ENCODE data around the gene LIN37.

Gene LIN37

DNA sequence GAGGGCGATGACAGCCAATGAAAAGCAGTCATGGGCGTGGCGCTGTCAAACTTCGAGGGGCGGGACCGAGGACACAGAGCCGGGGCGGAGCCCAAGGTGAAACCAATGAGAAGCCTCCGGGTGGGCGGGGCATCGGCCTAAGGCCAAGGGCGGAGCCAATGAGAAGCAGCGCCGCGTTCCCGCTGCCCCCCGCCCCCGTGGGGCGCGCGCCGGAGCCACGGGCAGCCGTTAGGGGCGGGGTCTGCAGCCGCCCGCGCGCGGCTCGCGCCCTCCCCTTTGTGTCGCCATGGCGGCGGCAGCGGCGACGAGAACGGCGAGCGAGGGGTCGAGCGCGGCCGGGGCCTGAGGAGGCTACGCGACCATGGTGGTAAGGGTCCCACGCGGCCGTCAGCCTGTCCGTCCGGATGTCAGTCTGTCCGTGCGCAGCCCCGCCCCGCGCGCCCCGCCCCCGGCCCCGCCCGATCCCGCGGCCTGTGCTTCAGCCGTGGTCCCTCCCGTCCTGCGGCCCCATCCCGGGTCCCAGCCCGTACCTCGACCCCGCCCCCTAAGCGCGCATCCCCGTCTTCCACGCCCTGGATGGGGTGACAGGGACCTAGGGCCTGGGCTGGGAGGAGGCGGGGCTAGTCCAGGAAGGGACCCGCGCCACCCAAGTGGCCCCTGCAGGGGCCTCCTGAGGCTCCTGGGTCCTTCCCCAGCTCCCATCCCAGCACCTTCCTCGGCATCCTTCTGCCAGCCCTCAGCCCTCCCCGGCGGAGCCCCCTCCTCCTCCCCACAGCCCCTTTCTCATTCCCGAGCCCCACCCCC lies 27.1 kb downstream of the LIN37 start, which contains the start of gene ARHGAP33:
TSS of gene ARHGAP33 (plus strand) at position 267 of the 804 bp plus-strand sequence. CDS start at position 362, 95 bp downstream.
- Mint-ChIP-seq H3K27ac (peak within 1 kb of the TSS; percentile 64), H3K4me3 (peak within 1 kb of the TSS; percentile 81), H3K36me3 (peaks cover 25% of the 10 kb centered on the region), H3K9me3 (no peaks in the 10 kb centered on the region), H3K27me3 (no peaks in the 10 kb centered on the region), H3K4me1 (peaks cover 28% of the 10 kb centered on the region)
- peak; percentile 100 for DNase-seq
- CTCF ChIA-PET: interaction anchor here (0.9 to 1.4 kb wide), 2 partner anchors 10 to 14 kb away, joined by 3 to 4 read pairs; no protein-coding TSS in a partner anchor

DNA sequence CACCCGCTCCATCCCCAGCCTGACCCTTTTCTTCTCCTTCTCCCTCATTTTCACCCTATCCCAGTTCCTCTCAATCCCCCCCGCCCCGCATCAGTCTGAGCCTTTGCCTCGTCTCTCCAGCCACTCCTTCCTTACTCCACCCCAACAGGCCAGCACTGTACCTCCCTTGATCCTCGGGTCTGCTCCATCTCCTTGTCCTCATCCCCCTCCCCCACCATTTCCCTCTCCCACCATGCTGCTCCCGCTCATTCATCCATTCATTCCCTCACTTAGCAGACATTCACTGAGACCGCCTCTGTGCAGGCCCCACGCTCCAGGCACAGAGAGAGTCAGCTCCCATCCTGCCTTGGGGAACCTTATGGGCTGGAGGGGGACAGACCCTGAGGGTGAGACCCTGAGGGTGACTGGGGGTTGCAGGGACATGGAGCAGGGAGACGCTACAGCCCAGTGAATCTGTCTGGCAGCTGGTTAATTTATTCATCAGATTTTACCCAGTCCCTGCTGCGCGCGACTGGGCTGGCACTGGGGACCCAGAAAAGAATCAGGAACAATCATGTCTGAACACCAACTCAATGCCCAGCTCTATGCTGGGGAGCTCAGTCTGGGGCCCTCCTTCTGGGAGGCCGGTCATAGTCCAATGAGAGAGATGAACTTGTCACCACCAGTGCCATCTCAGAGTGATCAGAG lies 27.9 kb downstream of the LIN37 start:
- Mint-ChIP-seq H3K36me3 (peaks cover 28% of the 10 kb centered on the region), H3K27ac (peak overlapping the region; percentile 64), H3K9me3 (no peaks in the 10 kb centered on the region), H3K4me3 (peak overlapping the region; percentile 81), H3K4me1 (peaks cover 28% of the 10 kb centered on the region), H3K27me3 (no peaks in the 10 kb centered on the region)
- CTCF ChIA-PET: interaction anchor here (0.6 to 1.4 kb wide), 4 partner anchors 11 to 245 kb away, joined by 3 to 5 read pairs (median 4); no protein-coding TSS in a partner anchor
- DNase-seq: no peak

DNA sequence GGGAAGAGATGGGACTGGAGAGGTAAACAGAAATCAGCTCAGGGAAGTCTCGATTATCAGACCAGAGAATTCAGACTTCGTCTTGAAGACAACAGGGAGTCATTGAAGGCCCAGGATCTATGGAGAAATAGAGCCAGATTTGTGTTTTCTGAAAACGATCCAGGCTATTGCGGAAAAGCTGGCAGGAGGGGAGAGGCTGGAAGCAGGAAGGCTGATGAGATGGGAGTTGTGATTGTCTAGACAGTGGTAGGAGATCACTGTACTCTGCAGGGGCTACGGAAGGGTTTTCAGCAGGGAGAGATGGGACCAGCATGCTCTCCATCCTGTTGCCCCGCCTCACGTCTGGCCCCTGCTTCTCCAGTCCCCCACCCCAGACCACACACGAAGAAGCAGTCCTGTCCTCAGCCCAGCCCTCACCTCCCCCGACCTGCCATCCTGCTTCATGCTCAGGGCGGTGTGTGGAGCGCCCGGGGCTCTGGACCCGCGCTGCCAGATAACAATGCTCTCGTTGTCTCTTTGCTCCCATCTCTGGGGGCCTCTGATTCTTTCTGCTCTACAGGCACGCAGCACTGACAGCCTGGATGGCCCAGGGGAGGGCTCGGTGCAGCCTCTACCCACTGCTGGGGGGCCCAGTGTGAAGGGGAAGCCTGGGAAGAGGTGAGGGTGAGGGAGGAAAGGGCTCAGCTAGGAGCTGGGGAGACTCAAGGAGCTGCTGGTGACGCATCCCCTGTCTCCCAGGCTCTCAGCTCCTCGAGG lies 28.9 kb downstream of the LIN37 start:
- CTCF ChIA-PET: interaction anchor here (0.6 to 1.4 kb wide), 3 partner anchors 12 to 244 kb away, joined by 3 to 5 read pairs (median 4); no protein-coding TSS in a partner anchor
- Mint-ChIP-seq H3K27me3 (no peaks in the 10 kb centered on the region), H3K9me3 (no peaks in the 10 kb centered on the region), H3K4me1 (peaks cover 28% of the 10 kb centered on the region), H3K4me3 (peak overlapping the region; percentile 81), H3K27ac (peak overlapping the region; percentile 66), H3K36me3 (peaks cover 33% of the 10 kb centered on the region)
- no peak for DNase-seq

DNA sequence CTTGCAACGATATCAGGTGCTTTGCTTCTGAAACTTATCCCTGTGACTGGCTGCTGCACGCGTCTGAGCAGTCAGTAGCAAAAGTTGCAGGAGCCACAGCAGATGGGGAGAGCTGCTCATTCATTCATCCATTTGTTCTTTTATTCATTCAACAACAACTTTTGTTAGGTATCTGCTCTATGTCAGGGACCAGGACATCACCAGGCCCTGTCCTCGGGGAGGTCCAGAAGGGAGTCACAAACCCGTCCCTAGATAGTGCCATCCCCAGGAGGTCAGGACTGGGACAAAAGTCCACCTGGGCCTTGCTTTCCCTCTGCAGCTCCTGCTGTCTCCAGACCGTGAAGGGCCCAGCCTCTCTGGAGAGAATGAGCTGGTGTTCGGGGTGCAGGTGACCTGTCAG lies 29.6 kb downstream of the LIN37 start:
- CTCF ChIA-PET: no interaction called here

DNA sequence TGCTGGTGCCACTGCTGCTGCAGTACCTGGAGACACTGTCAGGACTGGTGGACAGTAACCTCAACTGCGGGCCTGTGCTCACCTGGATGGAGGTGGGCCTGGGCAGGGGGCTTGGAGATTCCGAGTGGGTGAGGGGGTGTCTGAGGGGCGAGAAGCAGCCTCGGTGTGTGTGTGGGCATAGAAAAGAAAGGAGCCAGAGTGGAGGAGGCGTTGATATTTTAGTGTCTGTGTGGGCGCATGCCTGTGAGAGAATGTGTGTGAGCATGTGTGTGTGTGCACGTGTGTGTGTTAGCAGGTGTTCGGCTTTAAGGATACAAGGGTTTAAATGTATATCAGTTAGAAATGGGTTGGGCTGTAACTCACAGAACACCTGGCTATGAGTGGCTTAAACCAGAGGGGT lies 30.7 kb downstream of the LIN37 start:
- peaks cover 44% of the 10 kb centered on the region for H3K36me3 Mint-ChIP-seq

More for the DNA sequence above, 29.6 kb downstream of the LIN37 start:
- Mint-ChIP-seq H3K27ac (no peak overlapping the region), H3K4me3 (peak overlapping the region; percentile 38), H3K4me1 (peaks cover 28% of the 10 kb centered on the region), H3K9me3 (no peaks in the 10 kb centered on the region), H3K36me3 (peaks cover 38% of the 10 kb centered on the region), H3K27me3 (no peaks in the 10 kb centered on the region)
- DNase-seq: no peak

DNA sequence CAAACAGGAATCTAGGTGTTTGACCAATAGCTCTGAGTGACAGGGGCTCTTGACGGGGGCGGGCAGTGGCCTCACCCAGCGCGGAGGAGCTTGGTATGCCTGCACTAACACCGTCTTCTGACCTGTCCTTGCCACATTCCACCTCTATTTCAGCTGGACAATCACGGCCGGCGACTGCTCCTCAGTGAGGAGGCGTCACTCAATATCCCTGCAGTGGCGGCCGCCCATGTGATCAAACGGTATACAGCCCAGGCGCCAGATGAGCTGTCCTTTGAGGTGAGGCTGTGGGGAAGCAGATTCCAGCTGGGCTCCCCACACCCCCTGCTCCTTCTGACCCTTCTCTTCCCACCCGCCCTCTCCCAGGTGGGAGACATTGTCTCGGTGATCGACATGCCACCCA lies 31.7 kb downstream of the LIN37 start:
- Mint-ChIP-seq H3K4me1 (peaks cover 20% of the 10 kb centered on the region), H3K27me3 (no peaks in the 10 kb centered on the region), H3K9me3 (no peaks in the 10 kb centered on the region), H3K27ac (no peak overlapping the region), H3K36me3 (peaks cover 44% of the 10 kb centered on the region), H3K4me3 (no peak overlapping the region)
- no peak for DNase-seq
- CTCF ChIA-PET: no interaction called here

More for the DNA sequence above, 30.7 kb downstream of the LIN37 start:
- Mint-ChIP-seq H3K27me3 (no peaks in the 10 kb centered on the region), H3K4me3 (no peak overlapping the region), H3K27ac (no peak overlapping the region), H3K4me1 (peaks cover 28% of the 10 kb centered on the region), H3K9me3 (no peaks in the 10 kb centered on the region)
- CTCF ChIA-PET: no interaction called here
- DNase-seq: no peak

DNA sequence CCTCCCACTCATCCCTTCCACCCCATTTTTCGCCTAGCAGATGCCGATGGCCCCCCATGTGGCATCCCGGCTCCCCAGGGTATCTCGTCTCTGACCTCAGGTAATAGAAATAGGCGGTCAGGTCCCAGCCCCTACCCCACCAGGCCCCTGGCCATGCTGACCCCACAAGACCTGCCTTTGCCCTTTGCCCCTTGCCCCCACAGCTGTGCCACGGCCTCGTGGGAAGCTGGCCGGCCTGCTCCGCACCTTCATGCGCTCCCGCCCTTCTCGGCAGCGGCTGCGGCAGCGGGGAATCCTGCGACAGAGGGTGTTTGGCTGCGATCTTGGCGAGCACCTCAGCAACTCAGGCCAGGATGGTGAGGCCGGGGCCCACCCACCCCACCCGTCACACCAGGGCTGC lies 32.3 kb downstream of the LIN37 start:
- H3K4me1 Mint-ChIP-seq: peaks cover 18% of the 10 kb centered on the region
- no peak overlapping the region for H3K27ac Mint-ChIP-seq
- no peak overlapping the region for H3K4me3 Mint-ChIP-seq
- no peak for DNase-seq
- peaks cover 46% of the 10 kb centered on the region for H3K36me3 Mint-ChIP-seq
- H3K9me3 Mint-ChIP-seq: no peaks in the 10 kb centered on the region
- no peaks in the 10 kb centered on the region for H3K27me3 Mint-ChIP-seq
- CTCF ChIA-PET: no interaction called here

DNA sequence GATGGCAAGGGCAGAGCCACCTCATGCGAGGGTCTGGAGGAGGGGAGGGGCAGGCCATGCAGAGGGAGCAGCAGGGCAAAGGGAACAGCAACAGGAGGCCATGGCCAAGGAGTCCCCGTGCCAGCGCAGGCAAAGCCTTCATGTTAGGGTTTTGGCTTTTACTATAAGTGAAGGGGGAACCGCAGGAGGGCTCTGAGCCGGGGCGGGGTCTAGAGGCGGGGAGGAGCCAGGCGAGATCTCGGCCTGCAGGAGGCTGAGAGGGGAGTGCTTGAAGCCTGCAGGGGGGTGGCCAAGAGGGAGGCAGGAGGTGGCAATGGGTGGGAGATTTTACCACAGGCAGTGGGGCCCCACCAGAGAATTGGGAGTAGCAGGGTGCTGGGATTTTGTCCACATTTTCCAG lies 33.3 kb downstream of the LIN37 start:
- no peak for DNase-seq
- H3K9me3 Mint-ChIP-seq: no peaks in the 10 kb centered on the region
- H3K27ac Mint-ChIP-seq: no peak overlapping the region
- H3K27me3 Mint-ChIP-seq: no peaks in the 10 kb centered on the region
- H3K4me1 Mint-ChIP-seq: peaks cover 12% of the 10 kb centered on the region
- CTCF ChIA-PET: no interaction called here
- no peak overlapping the region for H3K4me3 Mint-ChIP-seq
- H3K36me3 Mint-ChIP-seq: peaks cover 50% of the 10 kb centered on the region

DNA sequence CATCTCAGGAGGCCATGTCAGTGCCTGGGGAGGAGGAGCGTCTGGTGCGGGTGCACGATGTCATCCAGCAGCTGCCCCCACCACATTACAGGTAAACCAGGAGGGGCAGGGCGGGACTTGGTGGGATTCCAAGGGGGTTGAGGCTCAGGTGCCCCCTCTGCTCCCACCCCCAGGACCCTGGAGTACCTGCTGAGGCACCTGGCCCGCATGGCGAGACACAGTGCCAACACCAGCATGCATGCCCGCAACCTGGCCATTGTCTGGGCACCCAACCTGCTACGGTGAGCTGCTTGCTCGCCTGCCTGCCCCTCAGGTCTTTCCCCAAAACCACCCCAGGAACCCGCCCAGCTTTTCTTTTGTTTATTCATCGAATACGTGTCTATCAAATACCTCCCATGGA lies 34.2 kb downstream of the LIN37 start:
- Mint-ChIP-seq H3K4me3 (no peak overlapping the region), H3K36me3 (peaks cover 42% of the 10 kb centered on the region), H3K27me3 (no peaks in the 10 kb centered on the region), H3K4me1 (peaks cover 3% of the 10 kb centered on the region), H3K9me3 (no peaks in the 10 kb centered on the region), H3K27ac (no peak overlapping the region)
- CTCF ChIA-PET: no interaction called here
- no peak for DNase-seq

DNA sequence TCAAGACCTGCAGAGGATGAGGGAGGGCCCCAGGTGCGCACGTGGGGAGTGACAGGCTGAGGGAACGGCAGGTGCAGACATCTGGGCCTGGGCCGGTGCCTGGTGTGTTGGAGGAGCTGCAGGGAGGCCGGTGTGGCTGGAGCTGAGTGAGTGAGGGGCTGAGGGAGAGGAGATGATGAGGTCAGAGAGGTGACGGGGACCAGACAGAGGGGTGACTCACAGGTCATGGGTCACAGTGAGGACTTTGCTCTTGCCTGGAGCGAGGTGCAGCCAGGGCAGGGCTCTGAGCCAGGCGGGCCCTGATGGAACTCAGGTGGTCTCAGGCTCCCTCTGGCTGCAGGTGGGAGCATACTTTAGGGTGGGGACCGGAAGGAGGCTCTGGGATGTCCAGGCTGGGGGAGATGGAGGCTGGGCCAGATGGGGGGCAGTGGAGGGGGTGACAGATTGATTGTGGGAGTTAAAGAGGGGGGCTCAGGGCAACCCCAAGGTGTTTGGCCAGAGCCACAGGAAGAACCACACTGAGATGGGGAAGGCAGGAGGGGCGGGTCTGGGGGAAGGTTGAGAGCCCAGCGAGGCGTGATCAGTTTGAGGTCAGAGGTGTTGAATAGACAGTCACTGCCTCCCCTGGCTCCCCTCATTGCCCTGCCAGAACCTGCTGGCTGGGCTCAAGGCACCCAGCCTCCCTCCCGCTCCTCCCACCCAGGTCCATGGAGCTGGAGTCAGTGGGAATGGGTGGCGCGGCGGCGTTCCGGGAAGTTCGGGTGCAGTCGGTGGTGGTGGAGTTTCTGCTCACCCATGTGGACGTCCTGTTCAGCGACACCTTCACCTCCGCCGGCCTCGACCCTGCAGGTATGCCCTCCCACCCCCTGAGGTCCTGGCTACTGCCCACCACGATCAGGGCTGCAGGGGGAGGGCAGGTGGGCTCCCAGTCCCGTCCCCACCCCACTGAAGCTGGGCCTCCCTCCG lies 35.4 kb downstream of the LIN37 start:
- H3K36me3 Mint-ChIP-seq: peaks cover 34% of the 10 kb centered on the region
- H3K27me3 Mint-ChIP-seq: no peaks in the 10 kb centered on the region
- no peaks in the 10 kb centered on the region for H3K9me3 Mint-ChIP-seq
- H3K4me3 Mint-ChIP-seq: no peak overlapping the region
- H3K4me1 Mint-ChIP-seq: no peaks in the 10 kb centered on the region
- DNase-seq: no peak
- no peak overlapping the region for H3K27ac Mint-ChIP-seq
- CTCF ChIA-PET: no interaction called here

DNA sequence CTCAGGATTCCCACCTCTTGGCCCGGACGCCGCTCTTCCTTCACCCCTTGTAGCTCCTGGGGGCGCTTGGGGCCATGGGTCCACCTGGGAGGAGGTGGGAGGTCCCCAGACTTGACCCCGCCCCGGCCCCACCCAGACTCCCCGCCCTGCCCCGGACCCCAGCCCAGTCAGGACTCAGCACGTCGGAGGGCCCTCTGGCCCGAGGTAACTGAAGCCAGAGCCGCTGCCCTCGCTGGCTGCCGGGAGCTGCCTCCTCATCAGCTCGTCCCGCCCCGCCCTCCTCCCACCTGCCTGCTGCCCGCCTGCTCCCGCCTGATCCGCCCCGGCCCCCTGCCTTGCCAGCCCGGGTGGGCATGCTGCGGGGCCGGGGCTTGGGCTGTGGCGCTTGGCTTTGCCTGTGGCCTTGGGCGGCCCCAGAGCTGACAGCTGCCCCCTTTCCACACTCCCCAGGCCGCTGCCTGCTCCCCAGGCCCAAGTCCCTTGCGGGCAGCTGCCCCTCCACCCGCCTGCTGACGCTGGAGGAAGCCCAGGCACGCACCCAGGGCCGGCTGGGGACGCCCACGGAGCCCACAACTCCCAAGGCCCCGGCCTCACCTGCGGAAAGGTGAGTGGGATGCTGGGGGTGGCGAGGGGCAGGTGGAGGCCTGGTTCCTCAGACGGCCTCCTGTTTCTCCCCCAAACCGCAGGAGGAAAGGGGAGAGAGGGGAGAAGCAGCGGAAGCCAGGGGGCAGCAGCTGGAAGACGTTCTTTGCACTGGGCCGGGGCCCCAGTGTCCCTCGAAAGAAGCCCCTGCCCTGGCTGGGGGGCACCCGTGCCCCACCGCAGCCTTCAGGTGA lies 36.3 kb downstream of the LIN37 start:
- Mint-ChIP-seq H3K36me3 (peaks cover 29% of the 10 kb centered on the region), H3K4me3 (no peak overlapping the region), H3K27ac (no peak overlapping the region), H3K4me1 (no peaks in the 10 kb centered on the region), H3K27me3 (no peaks in the 10 kb centered on the region), H3K9me3 (no peaks in the 10 kb centered on the region)
- no peak for DNase-seq
- CTCF ChIA-PET: no interaction called here

DNA sequence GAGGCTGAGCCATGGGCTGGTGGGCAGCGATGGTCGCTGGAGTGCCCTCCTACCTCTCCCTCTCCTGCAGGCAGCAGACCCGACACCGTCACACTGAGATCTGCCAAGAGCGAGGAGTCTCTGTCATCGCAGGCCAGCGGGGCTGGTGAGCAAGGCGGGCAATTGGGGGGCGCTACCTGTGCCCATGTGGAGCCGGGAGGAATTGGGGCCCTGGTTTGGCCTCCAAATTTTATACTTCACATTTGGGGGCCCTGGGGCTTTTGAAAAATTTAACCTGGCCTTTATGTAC lies 36.9 kb downstream of the LIN37 start:
- peaks cover 25% of the 10 kb centered on the region for H3K36me3 Mint-ChIP-seq
- H3K4me3 Mint-ChIP-seq: no peak overlapping the region
- H3K27ac Mint-ChIP-seq: no peak overlapping the region
- no peak for DNase-seq
- no peaks in the 10 kb centered on the region for H3K4me1 Mint-ChIP-seq
- no peaks in the 10 kb centered on the region for H3K9me3 Mint-ChIP-seq
- no peaks in the 10 kb centered on the region for H3K27me3 Mint-ChIP-seq
- CTCF ChIA-PET: no interaction called here
